ENCODE results near the gene PAX5. TPM values are rescaled to one million over a fixed set of nuclear protein-coding genes. Genes with fewer than 3 reads are reported as not detected.

PAX5 gene
- total RNA-seq, 2 experiments from 2014 or later, result 2.2 to 2.4 TPM

- DNase-seq, result no peak
- H3K27me3 Mint-ChIP-seq, result peaks cover 4% of the 10 kb centered on the region
- no peak overlapping the region for H3K4me3 Mint-ChIP-seq
- no peaks in the 10 kb centered on the region for H3K9me3 Mint-ChIP-seq
- H3K4me1 Mint-ChIP-seq, result no peaks in the 10 kb centered on the region
- no peaks in the 10 kb centered on the region for H3K36me3 Mint-ChIP-seq
- H3K27ac Mint-ChIP-seq, result no peak overlapping the region
Measured at GRCh38 chr9:36862206-36863145, 171.6 kb downstream of the PAX5 start.

- DNase-seq, result no peak
- H3K9me3 Mint-ChIP-seq, result no peaks in the 10 kb centered on the region
- no peak overlapping the region for H3K27ac Mint-ChIP-seq
- no peaks in the 10 kb centered on the region for H3K27me3 Mint-ChIP-seq
- no peak overlapping the region for H3K4me3 Mint-ChIP-seq
- no peaks in the 10 kb centered on the region for H3K36me3 Mint-ChIP-seq
- H3K4me1 Mint-ChIP-seq, result no peaks in the 10 kb centered on the region
Measured at GRCh38 chr9:36861528-36862205, 172.4 kb downstream of the PAX5 start.

- H3K27ac Mint-ChIP-seq, result no peak overlapping the region
- no peaks in the 10 kb centered on the region for H3K9me3 Mint-ChIP-seq
- no peak for DNase-seq
- no peaks in the 10 kb centered on the region for H3K36me3 Mint-ChIP-seq
- H3K4me1 Mint-ChIP-seq, result peaks cover 5% of the 10 kb centered on the region
- H3K4me3 Mint-ChIP-seq, result no peak overlapping the region
- no peaks in the 10 kb centered on the region for H3K27me3 Mint-ChIP-seq
Measured at GRCh38 chr9:36858805-36859375, 175.2 kb downstream of the PAX5 start.

- Mint-ChIP-seq H3K27me3 (no peaks in the 10 kb centered on the region), H3K27ac (no peak overlapping the region), H3K4me3 (no peak overlapping the region), H3K4me1 (peaks cover 5% of the 10 kb centered on the region), H3K36me3 (no peaks in the 10 kb centered on the region), H3K9me3 (no peaks in the 10 kb centered on the region)
- peak; percentile 38 for DNase-seq
Measured at GRCh38 chr9:36855448-36856315, 178.4 kb downstream of the PAX5 start.

GRCh38 chr9:36854751-36855150 lies 179.3 kb downstream of the PAX5 start:
- Mint-ChIP-seq H3K36me3 (no peaks in the 10 kb centered on the region), H3K27me3 (no peaks in the 10 kb centered on the region), H3K4me3 (no peak overlapping the region), H3K4me1 (peaks cover 5% of the 10 kb centered on the region), H3K27ac (no peak overlapping the region), H3K9me3 (no peaks in the 10 kb centered on the region)
- no peak for DNase-seq

- no peaks in the 10 kb centered on the region for H3K36me3 Mint-ChIP-seq
- no peak overlapping the region for H3K4me3 Mint-ChIP-seq
- H3K9me3 Mint-ChIP-seq, result no peaks in the 10 kb centered on the region
- no peak for DNase-seq
- peaks cover 5% of the 10 kb centered on the region for H3K4me1 Mint-ChIP-seq
- no peaks in the 10 kb centered on the region for H3K27me3 Mint-ChIP-seq
- H3K27ac Mint-ChIP-seq, result no peak overlapping the region
Measured at GRCh38 chr9:36854034-36854433, 180.0 kb downstream of the PAX5 start.

GRCh38 chr9:36853233-36853632 lies 180.8 kb downstream of the PAX5 start:
- no peaks in the 10 kb centered on the region for H3K9me3 Mint-ChIP-seq
- H3K36me3 Mint-ChIP-seq, result no peaks in the 10 kb centered on the region
- no peak for DNase-seq
- peaks cover 5% of the 10 kb centered on the region for H3K4me1 Mint-ChIP-seq
- no peak overlapping the region for H3K27ac Mint-ChIP-seq
- no peak overlapping the region for H3K4me3 Mint-ChIP-seq
- H3K27me3 Mint-ChIP-seq, result no peaks in the 10 kb centered on the region

GRCh38 chr9:36849943-36850342 lies 184.1 kb downstream of the PAX5 start:
- Mint-ChIP-seq H3K27me3 (no peaks in the 10 kb centered on the region), H3K36me3 (no peaks in the 10 kb centered on the region), H3K4me1 (no peaks in the 10 kb centered on the region), H3K27ac (no peak overlapping the region), H3K9me3 (no peaks in the 10 kb centered on the region), H3K4me3 (no peak overlapping the region)
- no peak for DNase-seq

GRCh38 chr9:36848946-36849345 lies 185.1 kb downstream of the PAX5 start:
- Mint-ChIP-seq H3K4me3 (no peak overlapping the region), H3K27ac (no peak overlapping the region), H3K27me3 (no peaks in the 10 kb centered on the region), H3K9me3 (no peaks in the 10 kb centered on the region), H3K4me1 (no peaks in the 10 kb centered on the region), H3K36me3 (no peaks in the 10 kb centered on the region)
- no peak for DNase-seq

GRCh38 chr9:36847781-36848673 lies 186.0 kb downstream of the PAX5 start:
- Mint-ChIP-seq H3K27me3 (no peaks in the 10 kb centered on the region), H3K4me3 (no peak overlapping the region), H3K27ac (no peak overlapping the region), H3K4me1 (no peaks in the 10 kb centered on the region), H3K36me3 (no peaks in the 10 kb centered on the region), H3K9me3 (no peaks in the 10 kb centered on the region)
- no peak for DNase-seq

GRCh38 chr9:36846621-36847020 lies 187.4 kb downstream of the PAX5 start:
- no peaks in the 10 kb centered on the region for H3K9me3 Mint-ChIP-seq
- H3K27me3 Mint-ChIP-seq, result no peaks in the 10 kb centered on the region
- no peaks in the 10 kb centered on the region for H3K36me3 Mint-ChIP-seq
- H3K27ac Mint-ChIP-seq, result no peak overlapping the region
- no peak for DNase-seq
- H3K4me1 Mint-ChIP-seq, result no peaks in the 10 kb centered on the region
- H3K4me3 Mint-ChIP-seq, result no peak overlapping the region

- no peaks in the 10 kb centered on the region for H3K4me1 Mint-ChIP-seq
- H3K9me3 Mint-ChIP-seq, result no peaks in the 10 kb centered on the region
- DNase-seq, result no peak
- H3K27ac Mint-ChIP-seq, result no peak overlapping the region
- no peaks in the 10 kb centered on the region for H3K27me3 Mint-ChIP-seq
- no peaks in the 10 kb centered on the region for H3K36me3 Mint-ChIP-seq
- H3K4me3 Mint-ChIP-seq, result no peak overlapping the region
Measured at GRCh38 chr9:36845844-36846243, 188.2 kb downstream of the PAX5 start.

- Mint-ChIP-seq H3K4me1 (no peaks in the 10 kb centered on the region), H3K9me3 (no peaks in the 10 kb centered on the region), H3K27ac (no peak overlapping the region), H3K4me3 (no peak overlapping the region), H3K36me3 (no peaks in the 10 kb centered on the region), H3K27me3 (no peaks in the 10 kb centered on the region)
- DNase-seq, result no peak
Measured at GRCh38 chr9:36844961-36845360, 189.1 kb downstream of the PAX5 start.

- DNase-seq, result no peak
- H3K4me1 Mint-ChIP-seq, result no peaks in the 10 kb centered on the region
Measured at GRCh38 chr9:36843964-36844363, 190.1 kb downstream of the PAX5 start.

More at GRCh38 chr9:36843964-36844363, 190.1 kb downstream of the PAX5 start:
- H3K36me3 Mint-ChIP-seq, result no peaks in the 10 kb centered on the region
- H3K4me3 Mint-ChIP-seq, result no peak overlapping the region
- no peak overlapping the region for H3K27ac Mint-ChIP-seq
- H3K27me3 Mint-ChIP-seq, result no peaks in the 10 kb centered on the region
- no peaks in the 10 kb centered on the region for H3K9me3 Mint-ChIP-seq
